Activated CD4-positive, alpha-beta T cell treated with anti-CD3 and anti-CD28 coated beads, Interleukin-10, Interleukin-2, amounts not matched to agents 100 ng/mL and 50 ng/mL, durations not matched to agents 16 hours and 8 hours (primary cell): ENCODE data around the gene IGFBP3.

Source experiments
- DNase-seq: peaks from one replicate; pipeline ENCODE4 v3.0.0-alpha.2; 2020

The IGFBP3 gene

DNA sequence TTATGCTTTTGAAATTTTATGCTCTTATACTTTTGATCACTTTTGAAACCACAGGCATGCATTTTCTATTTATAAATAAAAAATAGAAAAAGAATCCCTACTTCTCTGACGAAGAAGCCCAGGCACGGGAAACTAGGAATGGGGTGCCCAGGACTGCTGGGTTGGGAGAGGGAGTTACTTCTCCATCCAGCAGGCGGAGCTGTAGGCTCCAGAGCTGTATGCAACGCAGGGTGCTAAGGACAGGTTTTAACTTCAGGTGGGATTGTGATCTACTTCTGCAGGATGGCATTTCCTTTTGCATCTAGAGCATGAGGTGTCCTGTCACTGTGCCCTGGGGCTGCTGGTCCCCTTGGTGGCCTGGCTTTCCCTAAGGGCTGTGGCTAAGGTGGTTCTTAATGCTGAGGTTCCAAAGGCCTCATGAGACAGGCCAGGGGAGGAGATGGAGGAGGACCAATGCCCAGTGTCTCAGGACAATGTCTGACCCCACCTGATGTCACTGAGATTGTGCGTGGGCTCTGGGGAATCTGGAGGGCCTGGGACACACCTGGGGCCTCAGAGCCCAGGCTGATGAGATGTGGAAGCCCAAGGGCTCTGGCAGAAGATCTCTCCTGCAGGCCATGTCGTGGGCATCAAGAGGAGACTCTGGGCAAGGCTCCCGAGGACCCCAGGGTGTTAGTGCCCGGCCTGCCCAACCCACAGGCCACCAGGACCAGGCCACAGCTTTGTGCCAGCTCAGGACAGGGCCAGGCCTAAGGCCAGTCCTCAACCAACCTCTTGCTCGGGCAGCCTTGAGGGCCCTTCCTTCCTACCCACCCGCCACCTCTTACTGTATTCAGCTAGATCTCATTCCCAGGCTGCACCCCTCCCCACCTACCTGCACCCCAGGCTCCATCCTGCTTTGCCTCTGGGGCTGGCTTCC is 48.7 kb downstream of the IGFBP3 start:
- no peak for DNase-seq

- DNase-seq: no peak
Observed at GRCh38 chr7:45869426-45869825, 51.6 kb downstream of the IGFBP3 start.

DNA sequence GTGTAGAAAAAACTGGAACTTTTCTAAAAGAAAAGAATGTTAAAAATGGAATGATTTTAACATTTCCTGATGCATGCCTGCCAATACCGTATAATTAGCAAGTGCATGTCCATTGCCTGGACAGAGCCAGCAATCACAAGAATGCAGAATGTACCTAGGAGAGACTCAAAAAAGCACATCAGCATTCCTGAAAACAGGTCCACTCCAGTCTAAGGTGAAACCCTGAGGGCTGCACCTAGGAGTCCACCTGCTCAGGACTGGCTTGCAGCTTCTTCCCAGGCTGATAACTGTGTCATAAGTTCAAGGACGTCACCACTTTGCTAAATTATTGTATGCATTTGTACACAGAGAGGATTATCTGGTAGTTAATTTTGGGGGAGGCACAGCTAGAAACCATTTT is 53.6 kb downstream of the IGFBP3 start:
- no peak for DNase-seq

- no peak for DNase-seq
Observed at GRCh38 chr7:45865594-45866410, 55.3 kb downstream of the IGFBP3 start.

DNA sequence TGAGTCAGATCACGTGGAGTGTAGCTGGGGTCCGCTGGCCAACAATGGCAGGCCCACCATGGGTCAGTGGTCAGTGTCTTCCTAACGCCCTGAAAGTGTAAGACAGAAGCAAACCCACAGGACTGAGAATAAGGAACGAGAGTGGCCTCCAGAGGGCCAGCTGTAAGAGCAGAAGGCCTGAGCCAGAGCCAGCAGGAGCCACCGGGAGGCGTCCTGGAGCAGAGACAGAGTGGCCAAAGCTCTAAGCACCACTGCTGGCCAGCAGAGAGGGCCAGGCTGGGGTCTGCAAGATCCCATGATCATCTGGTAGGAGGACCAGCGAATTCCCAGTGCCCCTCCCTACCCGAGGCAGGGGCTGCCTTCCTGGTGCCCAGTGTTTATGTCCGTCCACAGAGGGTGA is 57.4 kb downstream of the IGFBP3 start:
- DNase-seq: no peak
